GM19395 (cell line): Measurements from ENCODE around the gene RASGRP4.

Experiments
- ATAC-seq: cut with Tn5 transposase; IDR thresholded peaks from one replicate; pipeline ENCODE4 v1.9.1; 2021; ENCODE audit warnings: mild to moderate bottlenecking, moderate library complexity; ENCODE audit not compliant: unreplicated experiment

Gene RASGRP4

DNA sequence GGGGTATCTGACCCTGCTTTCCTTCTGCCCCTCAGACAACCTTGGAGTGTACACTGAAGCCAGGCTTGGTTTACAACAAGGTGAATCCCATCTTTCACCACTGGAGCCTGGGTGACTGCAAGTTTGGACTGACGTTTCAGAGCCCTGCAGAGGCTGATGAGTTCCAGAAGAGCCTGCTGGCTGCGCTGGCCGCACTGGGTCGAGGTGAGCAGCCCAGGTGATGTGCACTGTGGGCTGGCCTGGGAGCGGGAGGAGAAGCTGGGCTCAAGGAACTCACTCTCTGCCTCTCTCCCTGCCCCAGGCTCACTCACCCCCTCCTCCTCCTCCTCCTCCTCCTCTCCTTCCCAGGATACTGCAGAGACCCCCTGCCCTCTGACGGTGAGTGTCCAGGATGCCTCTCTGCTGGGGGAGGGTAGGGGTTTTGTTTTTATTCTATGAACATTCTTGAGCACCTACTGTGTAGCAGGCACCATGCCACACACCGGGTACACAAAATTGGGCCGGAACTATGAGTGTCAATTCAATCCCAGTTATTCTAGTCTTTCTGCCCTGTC lies 34.0 kb downstream of the RASGRP4 start:
- ATAC-seq = no peak

DNA sequence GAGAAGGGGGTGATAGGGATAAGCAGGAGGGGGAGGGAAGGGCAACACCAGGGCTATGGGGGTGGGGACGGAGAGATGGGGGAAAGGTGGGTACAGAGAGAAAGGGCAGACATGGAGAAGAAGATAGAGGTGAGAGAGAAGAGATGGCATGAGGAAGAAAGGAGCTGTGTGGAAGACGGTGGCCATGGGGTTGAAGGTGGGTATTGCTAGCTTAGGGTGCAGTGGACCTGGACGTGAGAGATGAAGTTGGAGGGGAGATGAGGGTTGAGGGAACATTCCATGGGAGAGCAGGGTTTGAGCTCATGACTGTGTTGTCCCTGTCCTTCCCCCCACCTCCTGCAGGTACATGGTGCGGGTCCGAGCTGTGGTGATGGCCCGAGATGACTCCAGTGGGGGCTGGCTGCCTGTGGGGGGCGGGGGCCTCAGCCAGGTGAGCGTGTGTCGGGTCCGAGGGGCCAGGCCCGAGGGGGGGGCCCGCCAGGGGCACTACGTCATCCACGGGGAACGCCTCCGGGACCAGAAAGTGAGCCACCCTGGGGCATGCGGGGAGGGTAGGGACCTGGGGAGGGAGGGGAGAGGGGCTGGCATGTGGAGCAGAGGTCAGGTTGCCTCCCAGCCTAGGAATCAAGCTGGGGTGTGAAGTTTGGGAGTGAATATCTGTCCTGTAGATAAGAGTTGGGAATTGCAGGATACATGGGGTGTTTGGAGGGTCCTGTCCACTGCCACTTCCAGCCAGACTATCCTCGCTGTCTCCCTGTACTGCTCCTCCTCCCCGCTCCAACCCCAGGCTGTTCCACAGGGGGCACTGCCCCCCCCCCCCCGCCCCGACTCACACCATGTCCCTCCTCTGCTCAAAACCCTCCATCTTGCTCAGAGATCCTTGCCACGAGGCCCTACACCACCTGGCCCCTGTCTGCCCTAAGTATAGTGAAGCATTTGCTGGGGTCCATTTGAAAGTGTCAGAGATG lies 35.8 kb downstream of the RASGRP4 start:
- ATAC-seq = no peak

- ATAC-seq = no peak
Measured at GRCh38 chr19:38389101-38389925, 36.7 kb downstream of the RASGRP4 start.

DNA sequence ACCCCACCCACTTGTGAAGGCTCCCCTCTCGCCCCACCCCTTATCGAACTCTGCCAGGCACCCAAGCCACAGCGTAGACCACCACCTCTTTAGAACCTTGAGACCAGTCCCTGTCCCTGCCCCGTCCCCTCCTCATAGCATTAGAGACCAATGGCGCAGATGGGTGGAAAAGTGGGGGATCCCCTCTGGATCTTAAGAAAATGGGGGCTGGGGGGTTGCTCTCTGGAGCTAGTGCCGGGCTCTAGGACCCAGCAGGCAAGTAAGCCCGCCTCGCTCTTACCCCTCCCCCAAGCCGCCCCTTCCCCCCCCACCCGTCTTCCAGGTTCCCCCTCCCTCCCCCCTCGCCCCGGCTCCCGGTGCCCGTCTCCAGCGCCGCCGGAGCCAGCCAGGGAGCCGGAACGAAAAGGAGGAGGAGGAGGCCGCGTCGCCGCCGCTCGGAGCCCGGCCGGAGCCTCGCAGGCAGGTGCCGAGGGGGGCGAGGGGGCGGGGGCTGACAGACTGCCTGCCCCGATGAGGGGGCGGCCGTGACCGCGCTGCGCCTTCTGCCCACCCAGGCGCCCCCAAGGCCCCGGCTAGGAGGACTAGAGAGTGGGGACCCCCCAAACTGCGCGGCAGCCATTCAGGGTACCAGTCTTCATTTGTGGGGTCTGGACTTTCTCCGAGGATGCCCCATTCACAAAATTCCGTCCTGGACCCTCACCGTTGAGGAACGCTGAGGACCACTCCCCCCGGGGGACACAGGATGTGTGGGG lies 37.5 kb downstream of the RASGRP4 start, which contains the start of gene SPRED3:
TSS of gene SPRED3 (plus strand) at position 349 of the 752 bp plus-strand sequence. CDS start 1,606 bp downstream, outside the sequence.
- ATAC-seq = no peak

GRCh38 chr19:38387550-38388348 lies 38.3 kb downstream of the RASGRP4 start, which contains the start of gene GGN:
GGN (minus strand) TSS chr19:38388034; CDS start chr19:38387261, 773 bp downstream.
- ATAC-seq = no peak

GRCh38 chr19:38386971-38387549 lies 39.0 kb downstream of the RASGRP4 start:
- no peak for ATAC-seq

GRCh38 chr19:38386300-38386970 lies 39.6 kb downstream of the RASGRP4 start:
- no peak for ATAC-seq

GRCh38 chr19:38385804-38386257 lies 40.2 kb downstream of the RASGRP4 start:
- ATAC-seq = no peak

GRCh38 chr19:38385057-38385803 lies 40.8 kb downstream of the RASGRP4 start:
- ATAC-seq = no peak

- ATAC-seq = no peak
Measured at GRCh38 chr19:38384209-38385027, 41.6 kb downstream of the RASGRP4 start.

DNA sequence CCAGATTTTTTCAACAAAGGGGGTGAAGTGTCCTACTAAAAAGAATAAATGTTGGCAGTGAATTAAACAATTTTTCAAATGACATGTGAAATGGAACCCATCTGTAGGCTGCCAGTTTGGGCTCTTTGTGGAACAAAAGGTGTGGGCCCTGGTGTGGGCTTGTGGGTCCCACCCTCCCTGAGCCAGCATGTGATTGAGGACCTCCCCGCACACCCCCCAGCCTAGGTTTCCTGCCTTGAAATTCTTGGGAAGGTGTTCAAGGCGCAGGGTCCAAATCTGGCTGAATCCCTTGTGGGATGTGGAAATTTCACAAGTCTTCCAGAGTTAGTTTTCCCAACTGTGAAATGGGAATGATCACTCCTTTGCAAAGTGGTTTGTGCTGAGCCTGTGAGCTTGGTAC lies 42.3 kb downstream of the RASGRP4 start:
- ATAC-seq = no peak

- no peak for ATAC-seq
Measured at GRCh38 chr19:38383184-38383583, 42.8 kb downstream of the RASGRP4 start.

GRCh38 chr19:38381138-38381537 lies 44.9 kb downstream of the RASGRP4 start:
- no peak for ATAC-seq

DNA sequence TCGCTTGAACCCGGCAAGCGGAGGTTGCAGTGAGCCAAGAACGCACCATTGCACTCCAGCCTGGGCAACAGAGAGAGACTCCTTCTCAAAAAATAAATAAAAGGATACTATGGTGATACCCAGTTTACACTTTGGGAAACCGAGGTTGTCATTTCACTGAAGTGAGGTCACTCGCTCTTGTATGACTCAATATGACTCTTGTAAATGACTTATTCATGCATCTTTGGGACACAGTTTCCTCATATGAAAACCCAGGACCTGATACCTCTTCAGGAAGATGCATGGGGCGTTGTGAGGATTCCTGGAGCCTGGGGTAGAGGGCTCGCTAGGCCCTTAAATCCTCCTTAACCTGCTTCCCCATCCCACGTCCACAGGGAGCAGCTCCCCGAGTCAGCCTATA lies 47.2 kb downstream of the RASGRP4 start:
- ATAC-seq = no peak

GRCh38 chr19:38377052-38377451 lies 49.0 kb downstream of the RASGRP4 start:
- ATAC-seq = no peak

GRCh38 chr19:38376576-38376975 lies 49.4 kb downstream of the RASGRP4 start:
- ATAC-seq = no peak

DNA sequence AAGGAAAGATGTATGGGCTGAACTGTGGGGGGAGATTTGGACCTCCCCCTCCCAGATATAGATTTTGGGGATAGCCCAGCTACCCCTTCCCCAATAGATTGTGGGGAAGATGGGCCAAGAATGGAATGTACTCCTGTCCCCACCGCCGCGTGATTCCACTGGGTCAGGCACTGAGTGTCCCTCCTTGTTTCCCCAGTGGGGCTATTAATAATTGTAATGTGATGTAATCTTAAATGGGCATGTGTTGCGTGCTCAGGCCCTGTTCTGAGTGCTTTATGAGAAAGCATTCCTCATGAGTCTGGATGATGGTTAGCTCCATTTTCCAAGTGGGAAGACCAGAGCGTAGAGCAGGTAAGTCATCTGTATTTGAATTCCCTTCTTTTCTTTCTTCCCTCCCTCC lies 50.3 kb downstream of the RASGRP4 start:
- ATAC-seq = no peak
